Measurements from ENCODE around the gene C19orf25.

C19orf25 gene

DNA sequence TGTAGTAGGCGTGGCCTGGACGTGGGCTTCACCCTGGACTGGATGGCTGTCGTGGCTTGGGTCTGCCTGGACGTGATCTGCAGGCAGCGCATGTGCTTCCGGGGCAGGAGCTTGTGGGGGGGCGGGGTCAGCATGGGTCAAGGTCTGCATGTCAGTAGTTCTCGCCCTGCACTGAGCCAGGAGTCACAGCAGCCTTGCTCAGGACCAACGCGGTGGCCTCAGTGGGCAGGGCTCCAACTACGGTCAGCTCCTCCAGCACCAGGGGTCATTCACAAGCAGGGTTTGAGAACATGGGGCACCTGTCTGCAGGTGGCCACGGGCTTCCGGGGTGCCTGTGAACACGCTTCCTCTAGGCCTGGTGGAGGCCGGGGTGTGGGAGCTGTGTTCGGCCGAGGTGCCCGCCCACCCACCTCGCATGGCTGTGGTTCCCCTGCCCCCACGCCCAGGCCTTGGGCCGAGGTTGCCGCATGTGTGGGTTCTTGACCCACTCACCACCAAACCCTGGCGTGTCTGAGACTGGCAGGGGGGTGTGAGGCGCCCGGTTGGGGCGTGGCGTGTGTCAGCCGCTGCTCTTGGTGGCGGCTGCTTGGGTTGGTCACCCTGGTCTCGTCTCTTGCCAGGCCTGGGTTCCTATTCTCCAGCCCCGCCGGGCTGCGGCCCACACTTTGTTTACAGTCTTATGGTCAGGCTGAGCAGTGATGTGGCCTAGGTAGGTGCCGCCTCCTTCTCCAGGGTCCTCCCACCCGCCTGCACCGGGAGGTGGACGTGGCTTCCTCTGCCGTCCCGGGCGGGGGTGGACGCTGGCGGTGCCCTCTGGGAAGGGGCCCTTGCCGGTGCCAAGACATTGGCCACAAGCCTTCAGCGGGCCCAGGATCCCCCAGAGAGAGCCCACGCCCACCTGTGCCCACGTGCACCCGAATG, 45.6 kb downstream of the C19orf25 start:
- in situ Hi-C loops (cut with MboI; ENCODE audit: low sequenced_read_pairs): no loop called here

GRCh38 chr19:1432507-1432887, 46.5 kb downstream of the C19orf25 start:
- in situ Hi-C loops (cut with MboI; ENCODE audit: low sequenced_read_pairs): no loop called here

GRCh38 chr19:1431759-1432506, 47.1 kb downstream of the C19orf25 start:
- in situ Hi-C loops (cut with MboI; ENCODE audit: low sequenced_read_pairs): no loop called here

DNA sequence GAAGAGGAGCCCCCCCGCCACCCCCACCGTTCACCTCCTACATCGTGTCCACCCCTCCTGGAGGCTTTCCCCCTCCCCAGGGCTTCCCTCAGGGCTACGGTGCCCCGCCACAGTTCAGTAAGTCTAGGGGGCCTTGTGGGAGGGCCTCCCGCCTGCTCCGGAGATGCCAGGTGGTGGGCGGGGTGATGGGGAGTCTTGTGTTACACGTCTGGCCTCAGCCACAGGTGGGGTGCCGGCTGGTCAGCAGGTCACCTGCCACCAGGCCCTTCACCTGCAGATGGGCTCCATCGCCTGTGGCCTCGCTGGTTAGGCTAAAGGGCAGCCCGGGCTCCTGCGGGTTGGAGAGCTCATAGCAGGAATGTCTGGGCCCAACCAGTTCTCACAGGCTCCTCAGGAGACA, 48.8 kb downstream of the C19orf25 start:
- in situ Hi-C loops (cut with MboI; ENCODE audit: low sequenced_read_pairs): no loop called here

- in situ Hi-C loops (cut with MboI; ENCODE audit: low sequenced_read_pairs): no loop called here
Measured at GRCh38 chr19:1429750-1430149, 49.3 kb downstream of the C19orf25 start.

DNA sequence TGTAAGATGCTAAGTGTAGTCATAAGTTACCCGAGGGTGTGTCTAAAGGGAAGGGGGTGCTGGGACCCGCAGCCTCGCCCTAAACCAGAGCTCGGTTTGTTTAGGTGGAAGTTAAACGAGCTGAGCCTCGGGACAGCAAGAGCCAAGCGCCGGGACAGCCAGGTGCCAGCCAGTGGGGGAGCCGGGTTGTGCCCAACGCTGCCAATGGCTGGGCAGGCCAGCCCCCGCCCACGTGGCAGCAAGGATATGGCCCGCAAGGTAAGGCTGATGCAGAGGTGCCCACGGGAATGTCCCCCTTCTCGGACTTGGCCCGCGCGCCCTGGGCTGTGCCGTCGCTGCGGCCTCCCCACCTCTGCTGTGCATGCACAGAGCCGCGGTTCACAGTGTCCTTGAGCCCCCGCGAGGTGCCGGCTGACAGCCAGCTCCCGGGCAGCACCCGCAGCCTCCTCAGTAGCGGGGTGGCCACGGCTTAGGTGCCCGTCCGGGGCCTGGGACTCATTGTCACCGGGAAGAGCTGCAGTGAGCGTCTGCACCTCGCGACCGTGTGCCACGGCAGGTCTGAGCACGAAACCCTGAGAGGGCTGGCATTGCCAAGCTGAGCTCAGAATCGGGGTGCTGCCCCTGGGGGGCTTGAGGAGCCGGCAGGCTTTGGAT, 50.1 kb downstream of the C19orf25 start:
- in situ Hi-C loops (cut with MboI; ENCODE audit: low sequenced_read_pairs): no loop called here

DNA sequence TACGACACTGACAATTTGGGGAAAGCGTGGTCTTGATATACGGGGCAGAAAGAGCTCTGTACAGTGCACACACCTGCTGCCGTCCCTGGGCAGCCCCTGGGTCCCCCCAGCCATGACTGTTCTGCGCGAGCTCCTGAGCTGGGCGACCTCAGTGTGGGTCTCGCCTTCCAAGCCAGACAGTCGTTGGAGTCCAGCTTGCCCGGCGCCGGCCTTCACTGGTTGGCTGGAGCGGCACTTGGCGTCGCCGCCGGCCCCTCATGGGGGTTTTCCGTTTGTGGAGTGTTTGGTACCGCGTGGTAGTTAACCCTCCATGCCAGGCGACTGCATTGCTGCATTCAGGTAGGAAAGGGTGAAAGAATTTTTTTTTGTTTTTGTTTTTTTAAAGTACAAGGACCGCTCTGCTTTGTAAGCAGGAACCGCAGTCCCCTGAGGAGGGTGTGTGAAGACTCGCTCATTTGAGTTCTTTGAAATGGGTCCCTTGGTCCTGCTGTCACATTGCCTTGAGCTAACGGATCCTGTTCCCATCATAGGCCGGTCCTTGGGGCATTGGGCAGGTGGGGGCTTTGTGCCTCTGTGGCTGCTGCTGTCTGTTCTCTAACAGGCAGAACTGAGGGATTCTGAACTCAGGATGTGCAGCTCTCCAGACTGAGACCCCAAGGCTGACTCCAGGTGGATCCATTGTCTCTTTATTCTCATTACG, 51.6 kb downstream of the C19orf25 start:
- in situ Hi-C loops (cut with MboI; ENCODE audit: low sequenced_read_pairs): no loop called here

- in situ Hi-C loops (cut with MboI; ENCODE audit: low sequenced_read_pairs): no loop called here
Measured at GRCh38 chr19:1426736-1427135, 52.3 kb downstream of the C19orf25 start.

DNA sequence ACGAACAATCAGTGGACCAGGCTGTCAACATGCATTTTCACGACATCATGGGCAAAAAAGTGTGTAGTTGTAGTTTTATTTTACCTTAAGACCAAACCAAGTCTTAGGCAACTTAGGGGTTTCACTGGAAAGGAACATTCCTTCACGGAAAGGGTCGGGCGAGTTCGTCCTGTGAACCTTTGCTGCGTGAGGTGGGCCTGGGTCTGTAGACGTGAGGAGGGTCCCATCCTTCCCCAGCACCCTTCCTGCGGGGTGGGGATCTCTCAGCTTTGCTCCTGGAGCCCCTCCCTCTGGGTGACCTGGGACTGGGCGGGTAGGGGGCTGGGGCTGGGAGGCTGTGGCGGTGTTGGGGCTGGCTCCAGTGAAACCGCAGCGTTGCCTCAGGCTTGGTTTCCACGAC, 53.1 kb downstream of the C19orf25 start:
- in situ Hi-C loops (cut with MboI; ENCODE audit: low sequenced_read_pairs): no loop called here

DNA sequence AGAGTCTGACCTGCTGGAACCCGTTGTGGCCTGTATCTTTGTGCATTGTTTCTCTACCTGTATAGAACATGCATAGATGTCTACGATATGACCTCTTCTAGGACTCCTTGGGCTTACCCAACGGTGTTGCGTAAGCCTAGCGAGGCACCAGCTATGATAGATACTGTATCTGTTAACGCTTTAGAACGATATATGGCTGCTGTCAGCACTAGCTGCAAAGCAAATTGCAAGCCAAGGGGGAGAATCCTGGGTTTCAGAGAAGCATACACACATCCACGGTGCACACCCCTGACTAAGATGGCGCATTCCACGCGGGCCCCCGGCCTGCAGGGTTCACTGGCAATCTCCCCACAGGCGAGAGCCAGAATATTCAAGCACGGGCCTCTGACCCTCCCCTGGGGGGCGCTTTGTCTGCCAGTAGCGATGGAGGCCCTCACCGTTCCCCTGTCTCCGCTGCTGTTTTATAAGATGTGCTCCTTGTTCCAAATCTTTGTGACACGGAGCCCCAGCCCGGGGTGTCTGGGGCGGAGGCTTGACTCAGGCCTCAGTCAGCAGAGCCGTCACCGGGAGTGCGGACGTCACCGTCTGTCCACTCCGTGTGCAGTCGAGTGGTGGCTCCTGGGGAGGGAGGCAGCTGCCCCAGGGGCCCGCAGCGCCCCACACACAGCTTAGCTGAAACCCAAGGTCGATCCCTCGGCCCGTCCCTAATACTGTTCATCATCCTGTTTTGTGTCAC, 53.7 kb downstream of the C19orf25 start:
- in situ Hi-C loops (cut with MboI; ENCODE audit: low sequenced_read_pairs): no loop called here

DNA sequence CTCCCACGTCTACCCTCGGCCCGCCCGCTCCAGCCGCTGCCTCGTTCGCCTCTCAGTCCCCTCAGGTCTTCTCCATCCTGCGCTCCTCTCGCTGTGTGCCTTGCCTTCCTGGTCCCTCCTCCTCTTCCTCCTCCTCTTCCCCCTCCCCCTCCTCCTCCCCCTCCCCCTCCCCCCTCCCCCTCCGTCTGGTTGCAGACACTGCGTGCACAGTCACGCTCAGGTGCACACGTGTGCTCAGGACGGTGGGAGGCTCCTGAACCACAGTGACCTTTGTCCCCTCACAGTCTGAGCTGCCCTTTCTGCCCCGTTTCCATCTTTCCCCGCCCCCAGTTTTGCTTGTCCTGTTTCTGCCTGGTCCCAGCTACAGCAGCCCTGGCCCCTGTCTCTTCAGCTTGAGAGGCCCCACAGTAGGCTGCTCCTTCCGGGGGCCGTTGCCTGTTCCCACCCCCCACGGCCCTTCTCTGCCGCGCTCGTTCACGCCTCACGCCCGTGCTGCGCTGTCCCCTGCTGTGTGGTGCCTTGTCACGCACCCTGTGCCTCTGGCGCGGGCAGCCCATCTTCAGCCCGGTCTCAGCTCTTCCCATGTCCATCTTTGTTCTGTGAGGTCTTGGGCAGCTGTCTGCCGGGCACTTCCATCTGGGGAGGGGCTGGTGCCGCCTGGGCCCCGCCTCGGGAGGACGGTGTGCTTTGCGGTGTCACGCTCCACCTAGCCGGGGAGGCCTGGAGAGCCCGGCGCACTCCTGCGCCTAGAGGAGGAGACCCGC, 54.6 kb downstream of the C19orf25 start:
- in situ Hi-C loops (cut with MboI; ENCODE audit: low sequenced_read_pairs): no loop called here

- in situ Hi-C loops (cut with MboI; ENCODE audit: low sequenced_read_pairs): no loop called here
Measured at GRCh38 chr19:1423436-1424191, 55.4 kb downstream of the C19orf25 start.
